Loucy (cell line): ENCODE measurements around the gene PCBP3.

Experiments used
- H2AFZ ChIP-seq: fragments of 200-600 bp; sonication (generic); 2 replicates; pipeline ENCODE4 v1.6.0; 2016; ENCODE audit warnings: antibody characterized with exemption, mild to moderate bottlenecking, low read length, moderate library complexity
- H3F3A ChIP-seq: fragments of 200-600 bp; 2 replicates; pipeline ENCODE4 v1.6.0; 2016; ENCODE audit warnings: antibody characterized with exemption, low read depth, mild to moderate bottlenecking
- H3K27me3 ChIP-seq: fragments of 200-600 bp; sonication (generic); 2 replicates; pipeline ENCODE4 v1.6.1; 2014; ENCODE audit warnings: low read length, mild to moderate bottlenecking; ENCODE audit not compliant: insufficient read depth, poor library complexity, severe bottlenecking
- H3K36me3 ChIP-seq: fragments of 200-600 bp; sonication (generic); 2 replicates; pipeline ENCODE4 v1.6.1; 2016; ENCODE audit warnings: low read length; ENCODE audit not compliant: insufficient read depth
- H3K4me1 ChIP-seq: fragments of 200-600 bp; sonication (generic); 2 replicates; pipeline ENCODE4 v1.5.1; 2014; ENCODE audit warnings: low read length, mild to moderate bottlenecking; ENCODE audit not compliant: insufficient read depth, poor library complexity, severe bottlenecking
- H3K4me2 ChIP-seq: fragments of 200-600 bp; sonication (generic); 2 replicates; pipeline ENCODE4 v1.6.0; 2014; ENCODE audit warnings: antibody characterized with exemption, low read length, low read depth, mild to moderate bottlenecking; ENCODE audit not compliant: poor library complexity, severe bottlenecking
- H3K4me3 ChIP-seq: fragments of 200-600 bp; sonication (generic); 2 replicates; pipeline ENCODE4 v1.5.1; 2014; ENCODE audit warnings: low read length, mild to moderate bottlenecking, mixed read lengths; ENCODE audit not compliant: poor library complexity, severe bottlenecking
- H3K79me2 ChIP-seq: fragments of 200-600 bp; sonication (generic); 2 replicates; pipeline ENCODE4 v1.6.1; 2014; ENCODE audit warnings: low read length; ENCODE audit not compliant: insufficient read depth
- H3K9ac ChIP-seq: fragments of 200-600 bp; sonication (generic); 2 replicates; pipeline ENCODE4 v1.6.0; 2014; ENCODE audit warnings: mild to moderate bottlenecking, low read depth, low read length, moderate library complexity; ENCODE audit not compliant: poor library complexity, severe bottlenecking
- H3K9me2 ChIP-seq: fragments of 200-600 bp; sonication (generic); replicated peaks from 2 replicates; pipeline ENCODE4 v1.6.1; 2016; ENCODE audit warnings: low read depth, low read length, mixed read lengths
- H3K9me3 ChIP-seq: fragments of 200-600 bp; sonication (generic); 2 replicates; pipeline ENCODE4 v1.6.1; 2014; ENCODE audit warnings: mild to moderate bottlenecking, antibody characterized with exemption, low read length, low read depth; ENCODE audit not compliant: insufficient read depth
- H4K20me1 ChIP-seq: fragments of 200-600 bp; sonication (generic); 2 replicates; pipeline ENCODE4 v1.6.0; 2014; ENCODE audit warnings: antibody characterized with exemption, low read length, mild to moderate bottlenecking; ENCODE audit not compliant: insufficient read depth, poor library complexity, severe bottlenecking
- CTCF ChIP-seq: fragments of 200-600 bp; sonication (generic); conservative IDR thresholded peaks from 2 replicates; pipeline ENCODE4 v1.5.1; 2014; ENCODE audit warnings: mild to moderate bottlenecking, antibody characterized with exemption, low read length
- EZH2phosphoT487 ChIP-seq: fragments of 200-600 bp; IDR thresholded peaks from 2 replicates; pipeline ENCODE4 v1.6.1; 2018; ENCODE audit warnings: antibody characterized with exemption, mild to moderate bottlenecking, moderate library complexity, borderline replicate concordance

Gene PCBP3

GRCh38 chr21:45931397-45931969 lies 288.0 kb downstream of the PCBP3 start:
- Histone ChIP-seq H3K4me2 (no peak overlapping the region), H3K4me1 (peaks cover 5% of the 10 kb centered on the region), H4K20me1 (no peaks in the 10 kb centered on the region), H3K4me3 (no peak overlapping the region), H3K9ac (no peak overlapping the region), H3K36me3 (no peaks in the 10 kb centered on the region), H2AFZ (no peak overlapping the region), H3K79me2 (no peaks in the 10 kb centered on the region), H3K9me2 (no peaks in the 10 kb centered on the region), H3K27me3 (no peaks in the 10 kb centered on the region), H3F3A (no peaks in the 10 kb centered on the region; the same call in 1 of the 2 replicates), H3K9me3 (peaks cover 18% of the 10 kb centered on the region; the same call in 1 of the 2 replicates)
- no peak for TF ChIP-seq CTCF

- no peaks in the 10 kb centered on the region for H3K27me3 ChIP-seq
- H3K9me3 ChIP-seq, result peaks cover 20% of the 10 kb centered on the region; the same call in 1 of the 2 replicates
- H3K9me2 ChIP-seq, result no peaks in the 10 kb centered on the region
Measured at GRCh38 chr21:45932922-45933502, 289.5 kb downstream of the PCBP3 start.

GRCh38 chr21:45934085-45934484 lies 290.6 kb downstream of the PCBP3 start:
- no peak overlapping the region for H3K4me2 ChIP-seq

More at GRCh38 chr21:45932922-45933502, 289.5 kb downstream of the PCBP3 start:
- Histone ChIP-seq H3K4me1 (no peaks in the 10 kb centered on the region), H3F3A (no peaks in the 10 kb centered on the region), H3K79me2 (no peaks in the 10 kb centered on the region), H3K4me2 (no peak overlapping the region), H2AFZ (no peak overlapping the region), H3K4me3 (no peak overlapping the region), H4K20me1 (no peaks in the 10 kb centered on the region), H3K36me3 (no peaks in the 10 kb centered on the region), H3K9ac (no peak overlapping the region)
- TF ChIP-seq CTCF, result no peak
- TF ChIP-seq EZH2phosphoT487, result no peak

More at GRCh38 chr21:45934085-45934484, 290.6 kb downstream of the PCBP3 start:
- Histone ChIP-seq H3K27me3 (no peaks in the 10 kb centered on the region), H3K4me1 (no peaks in the 10 kb centered on the region), H3K9me3 (peaks cover 20% of the 10 kb centered on the region; the same call in 1 of the 2 replicates), H4K20me1 (no peaks in the 10 kb centered on the region), H3K9ac (no peak overlapping the region), H3K36me3 (no peaks in the 10 kb centered on the region), H3K9me2 (no peaks in the 10 kb centered on the region), H3K4me3 (no peak overlapping the region), H3K79me2 (no peaks in the 10 kb centered on the region), H3F3A (no peaks in the 10 kb centered on the region), H2AFZ (no peak overlapping the region)
- no peak for TF ChIP-seq EZH2phosphoT487
- TF ChIP-seq CTCF, result no peak
